Lower leg skin (tissue), 3 donors: ENCODE measurements around the gene LEFTY1.

ENCODE experiments used
- CTCF ChIP-seq, 3 donors: fragments of 450-650 bp; IDR thresholded peaks; one replicate each; pipeline ENCODE4 v1.5.1; 2016; ENCODE audit warnings: antibody characterized with exemption in 3 of 3, mild to moderate bottlenecking in 3 of 3, moderate library complexity in 2 of 3
- POLR2A ChIP-seq, 2 donors: fragments of 450-650 bp; IDR thresholded peaks; one replicate each; pipeline ENCODE4 v1.6.1; 2016 to 2017; ENCODE audit warnings: antibody characterized with exemption in 2 of 2, mild to moderate bottlenecking in 1 of 2, moderate library complexity in 1 of 2

GRCh38 chr1:225915538-225915991 lies 26.6 kb upstream of the LEFTY1 start:
- TF ChIP-seq CTCF (IDR thresholded peaks at IDR 0.05) (no peak), POLR2A (IDR thresholded peaks at IDR 0.05) (no peak)
